DOHH2 (cell line): ENCODE data around the gene STXBP2.

Experiments
- H3F3A ChIP-seq: fragments of 200-600 bp; sonication (generic), shearing (Covaris generic); 2 replicates; pipeline ENCODE4 v1.6.0; 2016; ENCODE audit warnings: antibody characterized with exemption, mild to moderate bottlenecking; ENCODE audit not compliant: control insufficient read depth, insufficient read depth
- H3K27ac ChIP-seq: fragments of 200-600 bp; sonication (generic); 2 replicates; pipeline ENCODE4 v1.5.1; 2014; ENCODE audit warnings: low read depth, mild to moderate bottlenecking, low read length, moderate library complexity
- H3K27me3 ChIP-seq: fragments of 200-600 bp; sonication (generic); 2 replicates; pipeline ENCODE4 v1.6.1; 2014; ENCODE audit warnings: mild to moderate bottlenecking, low read length, mixed read lengths; ENCODE audit not compliant: control insufficient read depth
- H3K36me3 ChIP-seq: fragments of 200-600 bp; sonication (generic); 2 replicates; pipeline ENCODE4 v1.6.1; 2014; ENCODE audit warnings: mild to moderate bottlenecking, low read length, moderate library complexity, mixed read lengths; ENCODE audit not compliant: control insufficient read depth
- H3K4me1 ChIP-seq: fragments of 200-600 bp; sonication (generic); 2 replicates; pipeline ENCODE4 v1.6.1; 2014; ENCODE audit warnings: mild to moderate bottlenecking, low read length, mixed read lengths; ENCODE audit not compliant: control insufficient read depth
- H3K4me2 ChIP-seq: fragments of 200-600 bp; sonication (generic); 2 replicates; pipeline ENCODE4 v1.6.0; 2014; ENCODE audit warnings: mild to moderate bottlenecking, low read length, moderate library complexity
- H3K4me3 ChIP-seq: fragments of 200-600 bp; sonication (generic); 2 replicates; pipeline ENCODE4 v1.5.1; 2014; ENCODE audit warnings: mild to moderate bottlenecking, low read length, mixed read lengths
- H3K79me2 ChIP-seq: fragments of 200-600 bp; sonication (generic); 2 replicates; pipeline ENCODE4 v1.6.1; 2014; ENCODE audit warnings: mild to moderate bottlenecking, low read length, mixed read lengths; ENCODE audit not compliant: control insufficient read depth
- H3K9me2 ChIP-seq: fragments of 200-600 bp; sonication (generic); replicated peaks from 2 replicates; pipeline ENCODE4 v1.6.1; 2014; ENCODE audit warnings: mild to moderate bottlenecking, low read length, mixed read lengths; ENCODE audit not compliant: control insufficient read depth
- H3K9me3 ChIP-seq: fragments of 200-600 bp; sonication (generic); 2 replicates; pipeline ENCODE4 v1.6.1; 2014; ENCODE audit warnings: antibody characterized with exemption, low read length, mixed read lengths; ENCODE audit not compliant: control insufficient read depth, insufficient read depth
- H4K20me1 ChIP-seq: fragments of 200-600 bp; sonication (generic); 2 replicates; pipeline ENCODE4 v1.6.0; 2014; ENCODE audit warnings: low read depth, mild to moderate bottlenecking, antibody characterized with exemption, low read length, moderate library complexity; ENCODE audit not compliant: control insufficient read depth, insufficient read depth
- EZH2phosphoT487 ChIP-seq: fragments of 200-600 bp; sonication (generic); IDR thresholded peaks from 2 replicates; pipeline ENCODE4 v1.6.1; 2017; ENCODE audit warnings: borderline replicate concordance, mild to moderate bottlenecking, antibody characterized with exemption, low read length, moderate library complexity, mixed read lengths
- TF ChIP-seq, protein P1 (sequence below): fragments of 200-600 bp; sonication (generic); IDR thresholded peaks from one replicate; pipeline ENCODE4 v1.5.1; 2014; ENCODE audit warnings: antibody characterized with exemption, mild to moderate bottlenecking, low read depth, low read length; ENCODE audit not compliant: poor library complexity, severe bottlenecking

Gene STXBP2

GRCh38 chr19:7661744-7662538 is 25.0 kb downstream of the STXBP2 start:
- Histone ChIP-seq H3K79me2 (no peaks in the 10 kb centered on the region), H3K27ac (no peak overlapping the region), H3K4me1 (peaks cover 14% of the 10 kb centered on the region), H3K36me3 (no peaks in the 10 kb centered on the region), H3K4me3 (no peak overlapping the region), H3K9me3 (no peaks in the 10 kb centered on the region), H3K9me2 (no peaks in the 10 kb centered on the region), H3K4me2 (no peak overlapping the region), H3K27me3 (no peaks in the 10 kb centered on the region), H4K20me1 (no peaks in the 10 kb centered on the region), H3F3A (no peaks in the 10 kb centered on the region)
- no peak for TF ChIP-seq EZH2phosphoT487
- TF ChIP-seq, protein P1, sequence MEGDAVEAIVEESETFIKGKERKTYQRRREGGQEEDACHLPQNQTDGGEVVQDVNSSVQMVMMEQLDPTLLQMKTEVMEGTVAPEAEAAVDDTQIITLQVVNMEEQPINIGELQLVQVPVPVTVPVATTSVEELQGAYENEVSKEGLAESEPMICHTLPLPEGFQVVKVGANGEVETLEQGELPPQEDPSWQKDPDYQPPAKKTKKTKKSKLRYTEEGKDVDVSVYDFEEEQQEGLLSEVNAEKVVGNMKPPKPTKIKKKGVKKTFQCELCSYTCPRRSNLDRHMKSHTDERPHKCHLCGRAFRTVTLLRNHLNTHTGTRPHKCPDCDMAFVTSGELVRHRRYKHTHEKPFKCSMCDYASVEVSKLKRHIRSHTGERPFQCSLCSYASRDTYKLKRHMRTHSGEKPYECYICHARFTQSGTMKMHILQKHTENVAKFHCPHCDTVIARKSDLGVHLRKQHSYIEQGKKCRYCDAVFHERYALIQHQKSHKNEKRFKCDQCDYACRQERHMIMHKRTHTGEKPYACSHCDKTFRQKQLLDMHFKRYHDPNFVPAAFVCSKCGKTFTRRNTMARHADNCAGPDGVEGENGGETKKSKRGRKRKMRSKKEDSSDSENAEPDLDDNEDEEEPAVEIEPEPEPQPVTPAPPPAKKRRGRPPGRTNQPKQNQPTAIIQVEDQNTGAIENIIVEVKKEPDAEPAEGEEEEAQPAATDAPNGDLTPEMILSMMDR: no peak

DNA sequence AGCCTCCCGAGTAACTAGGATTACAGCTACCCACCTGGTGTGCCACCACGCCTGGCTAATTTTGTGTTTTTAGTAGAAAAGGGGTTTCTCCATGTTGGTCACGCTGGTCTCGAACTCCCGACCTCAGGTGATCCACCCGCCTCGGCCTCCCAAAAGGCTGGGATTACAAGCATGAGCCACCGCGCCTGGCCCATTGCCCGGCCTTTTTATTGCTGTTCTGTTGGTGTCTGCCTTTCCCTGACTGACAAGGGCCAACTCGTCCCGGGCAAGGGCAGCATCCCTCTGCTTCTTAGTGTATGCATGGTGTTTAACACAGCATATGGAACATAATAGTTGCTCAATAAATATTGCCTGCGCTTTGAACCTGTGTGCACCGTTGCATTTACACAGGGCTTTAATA is 25.7 kb downstream of the STXBP2 start:
- Histone ChIP-seq H3K4me2 (no peak overlapping the region), H3K9me2 (no peaks in the 10 kb centered on the region), H3K9me3 (no peaks in the 10 kb centered on the region), H3K79me2 (no peaks in the 10 kb centered on the region), H3K27me3 (no peaks in the 10 kb centered on the region), H3K36me3 (no peaks in the 10 kb centered on the region), H3K27ac (no peak overlapping the region), H3K4me1 (peaks cover 9% of the 10 kb centered on the region), H3F3A (no peaks in the 10 kb centered on the region), H4K20me1 (no peaks in the 10 kb centered on the region), H3K4me3 (no peak overlapping the region)
- no peak for TF ChIP-seq EZH2phosphoT487
- TF ChIP-seq, protein P1: no peak

DNA sequence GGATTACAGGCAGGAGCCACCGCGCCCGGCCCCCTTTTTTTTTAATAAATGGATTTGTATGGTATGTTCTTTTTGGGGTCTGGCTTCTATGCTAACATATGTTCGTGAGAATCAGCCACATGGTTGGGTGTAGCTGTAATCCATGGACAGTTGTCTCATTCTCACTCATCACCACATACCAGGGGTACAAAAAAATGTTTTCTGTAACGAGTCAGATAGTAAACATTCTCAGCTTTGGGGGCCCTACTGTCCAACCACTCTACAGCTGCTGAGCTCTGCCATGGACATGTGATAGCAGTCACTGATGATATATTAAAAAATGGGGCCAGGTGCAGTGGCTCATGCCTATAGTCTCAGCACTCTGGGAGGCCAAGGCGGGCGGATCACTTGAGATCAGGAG is 26.8 kb downstream of the STXBP2 start:
- no peaks in the 10 kb centered on the region; the same call in 1 of the 2 replicates for H3K27me3 ChIP-seq
- no peak overlapping the region for H3K4me3 ChIP-seq
- H3K36me3 ChIP-seq: no peaks in the 10 kb centered on the region
- no peaks in the 10 kb centered on the region for H3K4me1 ChIP-seq
- TF ChIP-seq, protein P1: no peak
- no peak for TF ChIP-seq EZH2phosphoT487
- no peaks in the 10 kb centered on the region for H4K20me1 ChIP-seq
- H3F3A ChIP-seq: no peaks in the 10 kb centered on the region
- H3K9me2 ChIP-seq: no peaks in the 10 kb centered on the region
- H3K4me2 ChIP-seq: no peak overlapping the region
- no peak overlapping the region for H3K27ac ChIP-seq
- no peaks in the 10 kb centered on the region for H3K9me3 ChIP-seq
- no peaks in the 10 kb centered on the region for H3K79me2 ChIP-seq
